ENCODE measurements around the gene SLC6A5. TPM values are rescaled to one million over a fixed set of nuclear protein-coding genes. Genes with fewer than 3 reads are reported as not detected.

SLC6A5 gene
- total RNA-seq, 4 donors from 2014 or later, result not detected

DNA sequence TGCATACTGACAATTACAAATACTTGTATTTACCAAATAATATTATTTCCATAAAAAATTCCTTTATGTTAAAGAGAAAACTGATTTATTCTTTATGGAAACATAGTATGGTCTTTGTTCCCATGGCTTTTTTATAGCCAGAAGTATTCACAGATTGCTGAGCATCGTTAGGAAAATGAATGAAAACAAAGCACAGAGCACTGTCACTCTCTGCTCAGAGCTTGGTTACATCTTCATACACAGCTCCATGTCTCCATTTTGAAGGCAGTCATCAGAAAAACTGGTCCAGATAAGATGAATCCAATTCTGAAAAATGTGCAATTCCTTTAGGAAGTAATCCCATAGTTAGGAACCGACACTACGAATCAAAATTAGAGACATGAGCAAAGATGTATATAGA lies 9.0 kb upstream of the SLC6A5 start:
- Histone ChIP-seq H3K9me3 (no peaks in the 10 kb centered on the region), H3K4me3 (no peak overlapping the region)
- WGBS, 2 donors, result 75 to 86% methylated on average over 3 of the region's 3 CpGs

DNA sequence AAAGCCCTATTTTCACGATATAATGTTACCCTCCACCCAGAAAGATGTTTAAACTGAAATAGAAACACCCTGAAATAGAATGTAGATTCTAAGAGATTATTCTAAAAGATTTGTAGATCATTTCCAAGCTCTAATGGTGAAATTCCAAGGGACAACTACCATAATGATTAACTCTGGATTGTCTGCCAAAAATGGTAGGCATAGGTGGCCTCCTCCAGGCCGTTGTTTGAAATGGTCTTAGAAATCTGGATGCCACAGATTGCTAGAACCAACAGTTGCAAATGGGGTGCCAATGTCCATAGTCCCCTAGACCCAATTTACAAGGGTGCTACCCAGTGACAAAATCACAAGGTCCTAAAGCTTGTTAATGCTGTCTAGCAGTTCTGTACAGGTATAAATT lies 6.7 kb upstream of the SLC6A5 start:
- no peak for TF ChIP-seq POLR2A (IDR thresholded peaks at IDR 0.05)
- TF ChIP-seq, protein P1, sequence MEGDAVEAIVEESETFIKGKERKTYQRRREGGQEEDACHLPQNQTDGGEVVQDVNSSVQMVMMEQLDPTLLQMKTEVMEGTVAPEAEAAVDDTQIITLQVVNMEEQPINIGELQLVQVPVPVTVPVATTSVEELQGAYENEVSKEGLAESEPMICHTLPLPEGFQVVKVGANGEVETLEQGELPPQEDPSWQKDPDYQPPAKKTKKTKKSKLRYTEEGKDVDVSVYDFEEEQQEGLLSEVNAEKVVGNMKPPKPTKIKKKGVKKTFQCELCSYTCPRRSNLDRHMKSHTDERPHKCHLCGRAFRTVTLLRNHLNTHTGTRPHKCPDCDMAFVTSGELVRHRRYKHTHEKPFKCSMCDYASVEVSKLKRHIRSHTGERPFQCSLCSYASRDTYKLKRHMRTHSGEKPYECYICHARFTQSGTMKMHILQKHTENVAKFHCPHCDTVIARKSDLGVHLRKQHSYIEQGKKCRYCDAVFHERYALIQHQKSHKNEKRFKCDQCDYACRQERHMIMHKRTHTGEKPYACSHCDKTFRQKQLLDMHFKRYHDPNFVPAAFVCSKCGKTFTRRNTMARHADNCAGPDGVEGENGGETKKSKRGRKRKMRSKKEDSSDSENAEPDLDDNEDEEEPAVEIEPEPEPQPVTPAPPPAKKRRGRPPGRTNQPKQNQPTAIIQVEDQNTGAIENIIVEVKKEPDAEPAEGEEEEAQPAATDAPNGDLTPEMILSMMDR (IDR thresholded peaks at IDR 0.05), result no peak
- H3K4me3 ChIP-seq, result no peak overlapping the region

More for the DNA sequence above, 9.0 kb upstream of the SLC6A5 start:
- H3K27me3 ChIP-seq, result peaks cover 0 to 62% (median 0%) of the 10 kb centered on the region in 4 donors
- no peaks in the 10 kb centered on the region for H3K36me3 ChIP-seq
- intact Hi-C loops (cut with DNase I), result no loop called here
- TF ChIP-seq, protein P1 (IDR thresholded peaks at IDR 0.05), result no peak
- no peak for TF ChIP-seq POLR2A (IDR thresholded peaks at IDR 0.05)
- DNase-seq, result no peak
- H3K4me1 ChIP-seq, result no peaks in the 10 kb centered on the region
- H3K27ac ChIP-seq, result no peak overlapping the region

DNA sequence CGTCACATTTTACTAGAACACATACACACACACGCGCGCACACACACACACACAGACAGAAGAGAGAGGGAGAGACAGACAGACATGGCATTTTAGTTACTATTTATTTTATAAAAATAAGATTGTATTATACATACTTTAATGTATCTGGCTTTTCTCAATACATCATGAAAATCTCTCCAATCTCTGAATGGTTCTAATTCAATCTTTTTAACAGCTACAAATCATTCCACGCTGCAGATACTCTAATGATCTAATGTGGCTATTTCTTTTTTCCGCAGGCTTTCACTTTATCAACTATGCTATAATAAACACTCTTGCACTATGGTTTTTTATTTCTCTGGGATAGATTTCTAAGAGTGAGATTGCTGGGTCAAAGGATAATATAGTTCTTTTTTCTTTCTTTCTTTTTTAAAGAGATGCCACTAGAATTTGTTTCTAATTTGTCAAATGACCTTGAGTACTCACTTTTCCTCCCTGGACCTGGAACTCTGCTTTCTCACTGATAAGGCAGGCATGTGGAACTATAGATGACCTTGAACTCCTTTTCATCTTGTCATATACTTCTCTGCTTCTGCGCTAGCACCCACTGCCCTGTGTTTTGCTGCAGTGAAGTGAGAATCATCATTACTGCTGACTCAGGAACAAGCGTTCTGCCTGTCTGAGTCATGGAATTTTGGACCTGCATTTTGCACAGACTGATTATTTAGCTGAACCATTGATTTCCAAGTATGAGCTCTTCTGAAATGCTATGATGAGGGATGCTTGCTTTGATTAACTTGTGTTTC lies 4.9 kb upstream of the SLC6A5 start:
- intact Hi-C loops (cut with DNase I), result no loop called here
- H3K4me1 ChIP-seq, result peaks cover 0 to 23% (median 3%) of the 10 kb centered on the region in 3 donors

More for the DNA sequence above, 6.7 kb upstream of the SLC6A5 start:
- Histone ChIP-seq H3K4me1 (peaks cover 0 to 16% (median 3%) of the 10 kb centered on the region in 3 donors), H3K27me3 (peaks cover 4 to 86% (median 12%) of the 10 kb centered on the region in 4 donors), H3K9me3 (no peaks in the 10 kb centered on the region), H3K36me3 (no peaks in the 10 kb centered on the region), H3K27ac (no peak overlapping the region)
- intact Hi-C loops (cut with DNase I), result no loop called here
- 45 to 52% methylated on average over 2 of the region's 2 CpGs for WGBS, 2 donors
- DNase-seq, result no peak

DNA sequence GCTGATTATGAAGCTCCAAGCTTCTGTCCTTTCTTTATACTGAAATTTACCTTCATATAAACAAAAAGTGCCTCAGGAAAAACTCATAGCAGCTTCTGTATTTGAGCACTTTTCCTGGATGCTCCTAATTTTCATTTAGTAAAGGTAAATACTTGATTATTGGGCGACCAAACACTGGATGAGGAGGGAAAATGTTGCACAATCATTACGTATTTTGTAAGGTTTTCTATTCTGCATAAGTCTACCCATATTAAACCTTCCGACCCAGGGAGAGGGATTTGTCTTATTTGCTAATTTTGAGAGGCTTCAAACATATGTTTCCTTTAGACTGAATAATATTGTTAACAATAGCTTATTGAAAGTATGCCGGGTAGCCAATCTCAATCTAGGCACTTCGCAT lies 4.3 kb upstream of the SLC6A5 start:
- intact Hi-C loops (cut with DNase I), result no loop called here
- WGBS, 2 donors, result 73 to 75% methylated on average over 5 of the region's 5 CpGs
- H3K27me3 ChIP-seq, result peaks cover 14 to 93% (median 27%) of the 10 kb centered on the region in 4 donors

More for the DNA sequence above, 4.9 kb upstream of the SLC6A5 start:
- Histone ChIP-seq H3K27me3 (peaks cover 13 to 93% (median 25%) of the 10 kb centered on the region in 4 donors), H3K36me3 (no peaks in the 10 kb centered on the region), H3K4me3 (no peak overlapping the region), H3K27ac (no peak overlapping the region), H3K9me3 (no peaks in the 10 kb centered on the region)
- 74 to 83% methylated on average over 8 of the region's 8 CpGs for WGBS, 2 donors
- no peak for TF ChIP-seq POLR2A (IDR thresholded peaks at IDR 0.05)
- TF ChIP-seq, protein P1 (IDR thresholded peaks at IDR 0.05), result no peak
- DNase-seq, result no peak

More for the DNA sequence above, 4.3 kb upstream of the SLC6A5 start:
- no peak overlapping the region for H3K27ac ChIP-seq
- H3K4me3 ChIP-seq, result no peak overlapping the region
- no peaks in the 10 kb centered on the region for H3K9me3 ChIP-seq
- peaks cover 0 to 23% (median 3%) of the 10 kb centered on the region in 3 donors for H3K4me1 ChIP-seq
- no peaks in the 10 kb centered on the region for H3K36me3 ChIP-seq
- TF ChIP-seq POLR2A (IDR thresholded peaks at IDR 0.05), result no peak
- TF ChIP-seq, protein P1 (IDR thresholded peaks at IDR 0.05), result no peak
- DNase-seq, result no peak
